IMR-90 (cell line): ENCODE measurements around the gene KRT33A. TPM values are rescaled to one million over a fixed set of nuclear protein-coding genes. Genes with fewer than 3 reads are reported as not detected.

Experiments
- ATAC-seq: fragments of 200-7000 bp; cut with Tn5 transposase; 2 replicates; pipeline ENCODE4 v1.9.1; 2020; ENCODE audit warnings: low read depth, mild to moderate bottlenecking, moderate library complexity
- BruUV-seq: library from RNA; stranded (reverse); fragments of 400-500 nt; replicated peaks from 2 replicates; lab custom pipeline; 2021; lab: Mats Ljungman, UMichigan
- CTCF ChIA-PET: fragments of 300-600 bp; formaldehyde crosslinking; extraction: SDS; loops from one replicate; lab custom pipeline; 2021; ENCODE audit warnings: antibody characterized with exemption; lab: Yijun Ruan, JAX
- POLR2A ChIA-PET: fragments of 300-600 bp; sonication (Branson Sonifier 250); formaldehyde crosslinking; loops from one replicate; lab custom pipeline; 2022; ENCODE audit warnings: antibody characterized with exemption; ENCODE audit not compliant: unreplicated experiment; lab: Charles Lee
- DNase-seq: peaks from one replicate; pipeline ENCODE4 v3.0.0; 2013
- H2AFZ ChIP-seq: replicated peaks from 2 replicates; pipeline ENCODE3; 2013; ENCODE audit warnings: low read length, mild to moderate bottlenecking; ENCODE audit not compliant: poor library complexity
- H2AK5ac ChIP-seq: 2 replicates; pipeline ENCODE4 v1.6.1; 2013; ENCODE audit warnings: low read depth, low read length, inconsistent platforms
- H2AK9ac ChIP-seq: replicated peaks from 2 replicates; pipeline ENCODE3; 2013; ENCODE audit warnings: mild to moderate bottlenecking, low read depth, low read length, moderate library complexity; ENCODE audit not compliant: poor library complexity
- H2BK120ac ChIP-seq: 2 replicates; pipeline ENCODE4 v1.6.1; 2013; ENCODE audit warnings: low read depth, low read length, inconsistent platforms
- H2BK15ac ChIP-seq: 3 replicates; pipeline ENCODE4 v1.6.1; 2013; ENCODE audit warnings: low read depth, low read length, inconsistent platforms
- H2BK20ac ChIP-seq: 2 replicates; pipeline ENCODE4 v1.6.1; 2013; ENCODE audit warnings: low read depth, mild to moderate bottlenecking, inconsistent platforms, low read length, moderate library complexity
- H2BK5ac ChIP-seq: 2 replicates; pipeline ENCODE4 v1.6.1; 2013; ENCODE audit warnings: mild to moderate bottlenecking, low read depth, low read length, inconsistent platforms; ENCODE audit not compliant: poor library complexity, severe bottlenecking
- H3K14ac ChIP-seq: replicated peaks from 2 replicates; pipeline ENCODE4 v1.6.1; 2013; ENCODE audit warnings: low read depth, low read length, inconsistent platforms
- H3K18ac ChIP-seq: 2 replicates; pipeline ENCODE4 v1.6.1; 2013; ENCODE audit warnings: low read depth, low read length, control low read depth
- H3K23ac ChIP-seq: 2 replicates; pipeline ENCODE4 v1.6.1; 2013; ENCODE audit warnings: low read depth, low read length, inconsistent platforms
- H3K27ac ChIP-seq: 2 replicates; pipeline ENCODE4 v1.5.1; 2013; ENCODE audit warnings: mild to moderate bottlenecking, control low read depth, low read length; ENCODE audit not compliant: insufficient read depth
- H3K27me3 ChIP-seq: 2 replicates; pipeline ENCODE4 v1.6.1; 2013; ENCODE audit warnings: low read length; ENCODE audit not compliant: control insufficient read depth, insufficient read depth
- H3K36me3 ChIP-seq: 2 replicates; pipeline ENCODE4 v1.6.1; 2013; ENCODE audit warnings: low read length, mixed read lengths; ENCODE audit not compliant: control insufficient read depth, insufficient read depth
- H3K4ac ChIP-seq: 2 replicates; pipeline ENCODE4 v1.6.1; 2013; ENCODE audit warnings: low read depth, low read length, inconsistent platforms
- H3K4me1 ChIP-seq: 2 replicates; pipeline ENCODE4 v1.6.1; 2013; ENCODE audit warnings: low read length, mixed read lengths; ENCODE audit not compliant: control insufficient read depth, insufficient read depth
- H3K4me2 ChIP-seq: 2 replicates; pipeline ENCODE4 v1.6.1; 2013; ENCODE audit warnings: low read depth, mild to moderate bottlenecking, control low read depth, low read length, moderate library complexity
- H3K4me3 ChIP-seq: 2 replicates; pipeline ENCODE4 v1.5.1; 2013; ENCODE audit warnings: low read depth, mild to moderate bottlenecking, control low read depth, low read length, moderate library complexity; ENCODE audit not compliant: insufficient read depth
- H3K56ac ChIP-seq: 2 replicates; pipeline ENCODE4 v1.6.1; 2013; ENCODE audit warnings: low read length, inconsistent platforms; ENCODE audit not compliant: insufficient read depth; ENCODE audit errors: extremely low read depth
- H3K79me1 ChIP-seq, 2 experiments: 2 replicates each; pipeline ENCODE4 v1.6.1; 2013; ENCODE audit warnings: low read length in 2 of 2, inconsistent platforms in 1 of 2, low read depth in 1 of 2
- H3K9ac ChIP-seq: 2 replicates; pipeline ENCODE4 v1.6.1; 2013; ENCODE audit warnings: low read depth, low read length, control low read depth
- H3K9me1 ChIP-seq: 2 replicates; pipeline ENCODE4 v1.6.1; 2013; ENCODE audit warnings: low read length, inconsistent platforms; ENCODE audit not compliant: insufficient read depth
- H3K9me3 ChIP-seq: 2 replicates; pipeline ENCODE4 v1.6.1; 2013; ENCODE audit warnings: low read length; ENCODE audit not compliant: control insufficient read depth, insufficient read depth
- H4K20me1 ChIP-seq: 2 replicates; pipeline ENCODE4 v1.6.1; 2013; ENCODE audit warnings: low read length, inconsistent platforms; ENCODE audit not compliant: insufficient read depth
- H4K5ac ChIP-seq: 2 replicates; pipeline ENCODE4 v1.6.1; 2013; ENCODE audit warnings: mild to moderate bottlenecking, low read depth, low read length, control low read depth
- H4K8ac ChIP-seq, 2 experiments: 2 replicates each; pipeline ENCODE4 v1.6.1; 2013; ENCODE audit warnings: low read depth in 2 of 2, low read length in 2 of 2, control low read depth in 1 of 2, inconsistent platforms in 1 of 2
- H4K91ac ChIP-seq: 2 replicates; pipeline ENCODE4 v1.6.1; 2013; ENCODE audit warnings: low read depth, low read length, inconsistent platforms; ENCODE audit not compliant: insufficient read depth
- BHLHE40 ChIP-seq: fragments of 150-350 bp; IDR thresholded peaks from 2 replicates; pipeline ENCODE4 v1.6.1; 2016; ENCODE audit warnings: mild to moderate bottlenecking, low read depth, low read length
- CEBPB ChIP-seq: IDR thresholded peaks from 2 replicates; pipeline ENCODE4 v1.6.1; 2012; ENCODE audit warnings: low read depth, low read length, improper control_type of control experiment
- CHD1 ChIP-seq: IDR thresholded peaks from 2 replicates; pipeline ENCODE4 v1.6.1; 2012; ENCODE audit warnings: low read depth, low read length, improper control_type of control experiment
- CTCF ChIP-seq: conservative IDR thresholded peaks from 2 replicates; pipeline ENCODE4 v1.5.1; 2012; ENCODE audit warnings: mild to moderate bottlenecking, low read depth, low read length, improper control_type of control experiment
- ELK1 ChIP-seq: fragments of 150-350 bp; IDR thresholded peaks from 2 replicates; pipeline ENCODE4 v1.6.1; 2016; ENCODE audit warnings: low read depth, mild to moderate bottlenecking, low read length, moderate library complexity, borderline replicate concordance
- FOS ChIP-seq: fragments of 150-350 bp; IDR thresholded peaks from 2 replicates; pipeline ENCODE4 v1.6.1; 2016; ENCODE audit warnings: low read depth, low read length
- MAFK ChIP-seq: IDR thresholded peaks from 2 replicates; pipeline ENCODE4 v1.6.1; 2012; ENCODE audit warnings: low read depth, low read length, improper control_type of control experiment
- MAZ ChIP-seq: IDR thresholded peaks from 2 replicates; pipeline ENCODE4 v1.6.1; 2012; ENCODE audit warnings: low read depth, mild to moderate bottlenecking, low read length, improper control_type of control experiment, moderate library complexity, borderline replicate concordance
- MXI1 ChIP-seq: IDR thresholded peaks from 2 replicates; pipeline ENCODE4 v1.6.1; 2012; ENCODE audit warnings: low read depth, mild to moderate bottlenecking, low read length, moderate library complexity, borderline replicate concordance
- POLR2A ChIP-seq: IDR thresholded peaks from 2 replicates; pipeline ENCODE4 v1.6.1; 2012; ENCODE audit warnings: mild to moderate bottlenecking, low read depth, low read length
- RAD21 ChIP-seq: IDR thresholded peaks from 2 replicates; pipeline ENCODE4 v1.6.1; 2012; ENCODE audit warnings: low read length, improper control_type of control experiment
- RCOR1 ChIP-seq: IDR thresholded peaks from 2 replicates; pipeline ENCODE4 v1.6.1; 2012; ENCODE audit warnings: mild to moderate bottlenecking, low read length, improper control_type of control experiment; ENCODE audit not compliant: insufficient replicate concordance
- WGBS, 2 experiments: methylation state at CpG; one replicate each; pipeline versions ENCODE4 v1.1.5 to v1.1.7; 2013; ENCODE audit warnings: missing lambda C conversion rate in 2 of 2; ENCODE audit not compliant: insufficient read length in 1 of 2; ENCODE audit errors: extremely low coverage in 2 of 2; 5-methylcytosine and 5-hydroxymethylcytosine counted together
- dilution Hi-C: fragments of 300-500 bp; cut with HindIII; formaldehyde crosslinking; loops from one replicate; pipeline ENCODE4 v1.14.3; 2018; ENCODE audit warnings: low sequenced_read_pairs; ENCODE audit not compliant: unreplicated experiment
- in situ Hi-C: fragments of 300-500 bp; cut with MboI; formaldehyde crosslinking; loops from 3 replicates; pipeline ENCODE4 v1.14.3; 2019; ENCODE audit warnings: low sequenced_read_pairs, inconsistent platforms, mixed read lengths
- intact Hi-C: fragments of 100-400 bp; cut with micrococcal nuclease; formaldehyde crosslinking; loops from 2 replicates; pipeline ENCODE4 v1.10.0; 2022
- polyA plus RNA-seq, 3 experiments: library from polyadenylated mRNA; depleted of rRNA; stranded (reverse); fragments of >200 nt; gene quantifications; 2 replicates each; pipeline ENCODE4 v1.2.3, GENCODE V29; 2012; ENCODE audit warnings: low replicate concordance in 1 of 3
- total RNA-seq: library from RNA; depleted of rRNA; stranded (reverse); fragments of >200 nt; gene quantifications from 2 replicates; pipeline ENCODE4 v1.2.3, GENCODE V29; 2012

Gene KRT33A
- total and polyA plus RNA-seq, 2 of the 4 experiments (the other 2 are of a cell fraction): not detected

- no peak for TF ChIP-seq MAZ
- TF ChIP-seq RCOR1: no peak
These were observed 24.2 kb downstream of the KRT33A start (continued) for GRCh38 chr17:41326173-41327145.

GRCh38 chr17:41325611-41326010, 25.0 kb downstream of the KRT33A start:
- dilution Hi-C loops (no loop called here), in situ Hi-C loops (no loop called here), intact Hi-C loops (no loop called here)
- Histone ChIP-seq H2AFZ (no peak overlapping the region), H3K79me1 (no peaks in the 10 kb centered on the region), H2AK9ac (peak overlapping the region; percentile 55), H3K14ac (no peak overlapping the region), H3K4me3 (no peak overlapping the region), H4K20me1 (no peaks in the 10 kb centered on the region), H3K27me3 (no peaks in the 10 kb centered on the region), H2BK20ac (peak overlapping the region; percentile 42; the same call in 1 of the 2 replicates), H4K91ac (peak overlapping the region; percentile 64; the same call in 1 of the 2 replicates), H3K4me2 (no peak overlapping the region), H3K4me1 (peaks cover 2% of the 10 kb centered on the region), H2BK5ac (no peak overlapping the region), H4K8ac (no peak overlapping the region; a peak in 1 of 4 replicates), H3K9ac (no peak overlapping the region), H2BK15ac (0 out of 3 replicates have a peak overlapping the region, but pooled peaks have one; percentile 56), H3K23ac (no peak overlapping the region), H3K4ac (0 out of 2 replicates have a peak overlapping the region, but pooled peaks have one; percentile 16), H3K56ac (no peak overlapping the region), H3K18ac (no peak overlapping the region), H3K9me1 (peaks cover 3% of the 10 kb centered on the region; the same call in 1 of the 2 replicates), H3K9me3 (peaks cover 3% of the 10 kb centered on the region; the same call in 1 of the 2 replicates), H4K5ac (no peak overlapping the region), H3K36me3 (no peaks in the 10 kb centered on the region), H2BK120ac (peak overlapping the region; percentile 11; the same call in 1 of the 2 replicates), H2AK5ac (no peak overlapping the region; the same call in none of the 2 replicates), H3K27ac (no peak overlapping the region)
- ATAC-seq (no peak), DNase-seq (no peak)
- ChIA-PET POLR2A (no interaction called here), CTCF (no interaction called here)
- no TSS peak for BruUV-seq
- TF ChIP-seq MAFK: no peak
- TF ChIP-seq MAZ: no peak
- TF ChIP-seq FOS: no peak
- TF ChIP-seq POLR2A: no peak
- TF ChIP-seq RCOR1: no peak
- TF ChIP-seq CHD1: no peak
- TF ChIP-seq CEBPB: no peak
- no peak for TF ChIP-seq RAD21
- no peak for TF ChIP-seq CTCF
- TF ChIP-seq MXI1: no peak
- no peak for TF ChIP-seq BHLHE40
- TF ChIP-seq ELK1: no peak
- no CpG with 5 or more reads among the region's 6 CpGs for WGBS, 2 experiments
